Measurements from ENCODE around the gene CDT1.
A peak's percentile ranks its signal among the peaks of the same experiment; 100 is the strongest.

CDT1 gene

DNA sequence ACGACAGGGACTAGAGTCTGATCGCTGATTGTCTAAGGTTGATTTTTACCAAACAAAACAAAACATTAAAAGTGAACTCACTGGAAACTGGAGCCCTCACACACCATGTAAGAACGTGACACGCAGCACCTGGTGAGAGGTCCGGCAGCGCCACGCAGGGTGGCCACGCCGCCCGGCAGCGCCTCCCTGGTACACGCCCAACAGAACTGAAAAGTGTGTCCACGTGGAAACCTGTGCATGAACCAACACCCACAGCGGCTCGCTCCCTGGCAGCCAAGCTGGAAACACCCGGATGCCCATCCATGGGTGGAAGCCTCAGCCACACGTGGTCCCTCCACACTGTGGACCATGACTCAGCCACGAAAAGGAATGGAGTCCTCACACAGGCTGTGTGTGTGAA, 44.1 kb downstream of the CDT1 start:
- Histone ChIP-seq H3K4me3 (ENCODE audit: insufficient read depth, low read depth, low read length) (no peak overlapping the region), H3K27ac (ENCODE audit: insufficient read depth, low read depth, low read length, poor library complexity, severe bottlenecking) (no peak overlapping the region), H3K9me3 (ENCODE audit: control insufficient read depth, low read length) (no peaks in the 10 kb centered on the region), H3K27me3 (ENCODE audit: control insufficient read depth, insufficient read depth, low read length, poor library complexity, severe bottlenecking) (no peaks in the 10 kb centered on the region), H3K4me1 (ENCODE audit: control insufficient read depth, insufficient read depth, low read length) (no peaks in the 10 kb centered on the region), H3K36me3 (ENCODE audit: control insufficient read depth, insufficient read depth, low read length) (no peaks in the 10 kb centered on the region)
- 92 to 94% methylated on average over 18 of the region's 18 CpGs for WGBS, 2 experiments

DNA sequence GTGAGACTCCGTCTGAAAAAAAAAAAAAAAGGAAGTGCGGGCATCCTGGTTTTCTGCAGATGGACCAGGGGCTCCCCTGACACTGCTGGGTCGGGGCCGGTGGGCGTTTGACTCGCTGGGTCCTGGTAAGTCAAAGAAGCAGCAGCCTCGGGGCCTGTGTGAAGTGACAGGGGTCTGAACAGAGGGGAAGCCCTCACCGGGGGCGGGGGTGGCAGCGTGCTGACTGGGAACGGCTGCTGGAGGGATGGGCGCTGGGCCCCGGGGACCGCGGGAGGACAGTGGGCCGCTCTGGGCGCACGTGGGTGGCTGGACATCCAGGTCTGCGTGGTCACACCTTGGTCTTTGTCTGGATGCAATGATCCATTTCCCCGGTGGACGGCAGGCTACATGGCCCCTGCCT, 45.0 kb downstream of the CDT1 start:
- H3K27me3 ChIP-seq (ENCODE audit: control insufficient read depth, insufficient read depth, low read length, poor library complexity, severe bottlenecking), result no peaks in the 10 kb centered on the region
- WGBS, 2 experiments, result 95% methylated on average over 21 of the region's 21 CpGs

DNA sequence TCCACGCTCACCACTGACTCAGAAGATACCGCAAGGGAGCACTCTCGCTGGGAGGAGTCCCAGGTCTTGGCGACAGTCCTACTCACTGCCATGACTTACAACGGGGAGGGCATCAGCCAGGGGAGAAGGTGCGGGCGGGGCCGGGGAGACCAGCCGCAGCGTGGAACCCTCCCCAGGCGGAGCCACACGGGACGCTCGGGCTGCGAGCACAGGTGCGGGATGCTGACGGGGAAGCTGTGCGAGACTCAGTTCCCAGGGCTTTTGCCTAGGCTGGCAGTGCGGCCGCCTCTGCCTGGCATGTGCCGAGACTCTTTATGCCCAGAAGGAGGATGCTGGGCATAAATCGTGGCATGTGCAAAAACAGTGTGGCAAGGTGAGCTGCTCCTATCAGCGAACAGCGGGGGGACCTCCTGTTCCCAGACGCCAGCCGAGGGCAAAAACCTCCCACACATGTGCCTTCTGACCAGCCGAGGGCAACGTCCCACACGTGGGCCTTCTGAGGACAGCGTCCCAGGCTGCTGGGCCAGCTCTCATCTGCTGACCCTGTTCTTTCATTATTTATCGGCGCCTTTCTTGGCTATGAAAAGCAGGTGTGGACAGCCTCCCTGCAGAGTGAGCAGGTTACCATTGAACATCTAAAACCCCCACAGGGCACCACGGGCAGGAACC, 47.1 kb downstream of the CDT1 start:
- H3K4me3 ChIP-seq (ENCODE audit: insufficient read depth, low read depth, low read length), result no peak overlapping the region
- 90 to 92% methylated on average over 33 of the region's 33 CpGs for WGBS, 2 experiments
- no peaks in the 10 kb centered on the region for H3K9me3 ChIP-seq (ENCODE audit: control insufficient read depth, low read length)
- H3K27me3 ChIP-seq (ENCODE audit: control insufficient read depth, insufficient read depth, low read length, poor library complexity, severe bottlenecking), result no peaks in the 10 kb centered on the region
- no peaks in the 10 kb centered on the region for H3K36me3 ChIP-seq (ENCODE audit: control insufficient read depth, insufficient read depth, low read length)
- H3K27ac ChIP-seq (ENCODE audit: insufficient read depth, low read depth, low read length, poor library complexity, severe bottlenecking), result no peak overlapping the region
- peaks cover 1% of the 10 kb centered on the region for H3K4me1 ChIP-seq (ENCODE audit: control insufficient read depth, insufficient read depth, low read length)

More for the DNA sequence above, 45.0 kb downstream of the CDT1 start:
- Histone ChIP-seq H3K4me3 (ENCODE audit: insufficient read depth, low read depth, low read length) (no peak overlapping the region), H3K4me1 (ENCODE audit: control insufficient read depth, insufficient read depth, low read length) (no peaks in the 10 kb centered on the region), H3K27ac (ENCODE audit: insufficient read depth, low read depth, low read length, poor library complexity, severe bottlenecking) (no peak overlapping the region), H3K36me3 (ENCODE audit: control insufficient read depth, insufficient read depth, low read length) (no peaks in the 10 kb centered on the region), H3K9me3 (ENCODE audit: control insufficient read depth, low read length) (no peaks in the 10 kb centered on the region)

DNA sequence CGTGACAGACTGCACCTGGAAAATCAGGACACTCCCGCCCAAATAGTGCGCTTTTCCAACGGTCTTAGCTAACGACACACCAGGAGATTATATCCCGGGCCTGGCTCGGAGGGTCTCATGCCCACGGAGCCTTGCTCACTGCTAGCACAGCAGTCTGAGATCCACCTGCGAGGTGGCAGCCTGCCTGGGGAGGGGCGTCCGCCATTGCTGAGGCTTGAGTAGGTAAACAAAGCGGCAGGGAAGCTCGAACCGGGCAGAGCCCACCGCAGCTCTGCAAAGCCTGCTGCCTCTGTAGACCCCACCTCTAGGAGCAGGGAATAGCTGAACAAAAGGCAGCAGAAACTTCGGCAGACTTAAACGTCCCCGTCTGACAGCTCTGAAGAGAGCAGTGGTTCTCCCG, 48.0 kb downstream of the CDT1 start:
- 95 to 96% methylated on average over 19 of the region's 19 CpGs for WGBS, 2 experiments
- no peaks in the 10 kb centered on the region for H3K27me3 ChIP-seq (ENCODE audit: control insufficient read depth, insufficient read depth, low read length, poor library complexity, severe bottlenecking)
- no peak overlapping the region for H3K4me3 ChIP-seq (ENCODE audit: insufficient read depth, low read depth, low read length)
- H3K27ac ChIP-seq (ENCODE audit: insufficient read depth, low read depth, low read length, poor library complexity, severe bottlenecking), result no peak overlapping the region
- no peaks in the 10 kb centered on the region for H3K36me3 ChIP-seq (ENCODE audit: control insufficient read depth, insufficient read depth, low read length)
- no peaks in the 10 kb centered on the region for H3K9me3 ChIP-seq (ENCODE audit: control insufficient read depth, low read length)
- peaks cover 6% of the 10 kb centered on the region for H3K4me1 ChIP-seq (ENCODE audit: control insufficient read depth, insufficient read depth, low read length)

- WGBS, 2 experiments, result 92 to 94% methylated on average over 17 of the region's 17 CpGs
- H3K4me3 ChIP-seq (ENCODE audit: insufficient read depth, low read depth, low read length), result no peak overlapping the region
- no peaks in the 10 kb centered on the region for H3K36me3 ChIP-seq (ENCODE audit: control insufficient read depth, insufficient read depth, low read length)
- peaks cover 10% of the 10 kb centered on the region for H3K4me1 ChIP-seq (ENCODE audit: control insufficient read depth, insufficient read depth, low read length)
- no peaks in the 10 kb centered on the region for H3K9me3 ChIP-seq (ENCODE audit: control insufficient read depth, low read length)
- H3K27ac ChIP-seq (ENCODE audit: insufficient read depth, low read depth, low read length, poor library complexity, severe bottlenecking), result no peak overlapping the region
- H3K27me3 ChIP-seq (ENCODE audit: control insufficient read depth, insufficient read depth, low read length, poor library complexity, severe bottlenecking), result no peaks in the 10 kb centered on the region
These were observed 49.8 kb downstream of the CDT1 start for GRCh38 chr16:88853325-88853941.

- Histone ChIP-seq H3K4me1 (ENCODE audit: control insufficient read depth, insufficient read depth, low read length) (peaks cover 10% of the 10 kb centered on the region), H3K36me3 (ENCODE audit: control insufficient read depth, insufficient read depth, low read length) (peaks cover 4% of the 10 kb centered on the region), H3K9me3 (ENCODE audit: control insufficient read depth, low read length) (no peaks in the 10 kb centered on the region), H3K27me3 (ENCODE audit: control insufficient read depth, insufficient read depth, low read length, poor library complexity, severe bottlenecking) (no peaks in the 10 kb centered on the region), H3K4me3 (ENCODE audit: insufficient read depth, low read depth, low read length) (no peak overlapping the region), H3K27ac (ENCODE audit: insufficient read depth, low read depth, low read length, poor library complexity, severe bottlenecking) (no peak overlapping the region)
- WGBS, 2 experiments, result 84% methylated on average over 20 of the region's 20 CpGs
These were observed 50.9 kb downstream of the CDT1 start for GRCh38 chr16:88854306-88855111.

DNA sequence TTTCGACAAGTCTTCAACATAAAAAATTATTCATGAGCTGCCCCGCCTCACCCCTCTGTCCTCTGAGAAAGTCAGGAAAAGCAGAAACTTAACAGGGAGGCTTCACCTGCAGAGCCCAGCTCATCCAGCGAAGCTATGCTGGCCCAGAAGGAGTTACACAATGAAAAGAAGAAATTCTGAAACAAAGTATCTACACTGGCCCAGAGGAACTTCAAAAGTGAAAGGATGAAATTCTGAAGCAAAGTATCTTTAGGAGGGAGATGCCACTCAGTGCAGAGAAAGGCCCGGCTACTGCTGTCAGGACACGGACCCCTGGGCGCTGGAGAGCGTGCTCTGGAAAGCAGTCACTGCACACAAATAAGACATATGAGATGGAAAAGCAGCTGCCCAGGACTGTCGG, 51.6 kb downstream of the CDT1 start:
- no peak overlapping the region for H3K27ac ChIP-seq (ENCODE audit: insufficient read depth, low read depth, low read length, poor library complexity, severe bottlenecking)
- H3K36me3 ChIP-seq (ENCODE audit: control insufficient read depth, insufficient read depth, low read length), result peaks cover 7% of the 10 kb centered on the region
- H3K4me3 ChIP-seq (ENCODE audit: insufficient read depth, low read depth, low read length), result no peak overlapping the region
- H3K27me3 ChIP-seq (ENCODE audit: control insufficient read depth, insufficient read depth, low read length, poor library complexity, severe bottlenecking), result no peaks in the 10 kb centered on the region
- H3K9me3 ChIP-seq (ENCODE audit: control insufficient read depth, low read length), result no peaks in the 10 kb centered on the region
- 95 to 96% methylated on average over 8 of the region's 8 CpGs for WGBS, 2 experiments
- peaks cover 10% of the 10 kb centered on the region for H3K4me1 ChIP-seq (ENCODE audit: control insufficient read depth, insufficient read depth, low read length)

DNA sequence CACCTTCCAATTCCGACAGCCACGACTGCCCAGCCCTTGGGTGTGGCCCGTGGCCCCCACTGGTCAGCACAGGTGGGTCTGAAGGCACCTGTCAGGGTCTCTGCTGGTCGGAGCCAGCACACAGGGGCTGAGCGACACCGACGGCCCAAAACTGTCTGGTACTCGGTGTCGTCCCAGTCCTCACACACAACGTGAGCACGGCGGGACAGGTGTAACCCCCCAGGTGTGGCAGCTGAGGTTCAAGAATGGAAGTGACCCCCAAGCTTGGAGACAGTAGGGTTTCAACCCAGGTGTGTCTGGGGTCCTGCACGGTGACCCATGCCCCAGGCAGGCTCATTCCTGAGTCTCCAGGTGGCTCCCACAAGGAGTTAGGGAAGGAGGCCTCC, 52.1 kb downstream of the CDT1 start:
- Histone ChIP-seq H3K36me3 (ENCODE audit: control insufficient read depth, insufficient read depth, low read length) (peaks cover 13% of the 10 kb centered on the region), H3K27me3 (ENCODE audit: control insufficient read depth, insufficient read depth, low read length, poor library complexity, severe bottlenecking) (no peaks in the 10 kb centered on the region), H3K4me3 (ENCODE audit: insufficient read depth, low read depth, low read length) (peak overlapping the region; percentile 98), H3K4me1 (ENCODE audit: control insufficient read depth, insufficient read depth, low read length) (peaks cover 10% of the 10 kb centered on the region), H3K27ac (ENCODE audit: insufficient read depth, low read depth, low read length, poor library complexity, severe bottlenecking) (no peak overlapping the region), H3K9me3 (ENCODE audit: control insufficient read depth, low read length) (no peaks in the 10 kb centered on the region)
- 84 to 87% methylated on average over 13 of the region's 13 CpGs for WGBS, 2 experiments

- peaks cover 10% of the 10 kb centered on the region for H3K4me1 ChIP-seq (ENCODE audit: control insufficient read depth, insufficient read depth, low read length)
- no peaks in the 10 kb centered on the region for H3K9me3 ChIP-seq (ENCODE audit: control insufficient read depth, low read length)
- H3K4me3 ChIP-seq (ENCODE audit: insufficient read depth, low read depth, low read length), result peak overlapping the region; percentile 98
- peaks cover 13% of the 10 kb centered on the region for H3K36me3 ChIP-seq (ENCODE audit: control insufficient read depth, insufficient read depth, low read length)
- H3K27ac ChIP-seq (ENCODE audit: insufficient read depth, low read depth, low read length, poor library complexity, severe bottlenecking), result no peak overlapping the region
- 5% methylated on average over 40 to 41 of the region's 53 CpGs for WGBS, 2 experiments
- H3K27me3 ChIP-seq (ENCODE audit: control insufficient read depth, insufficient read depth, low read length, poor library complexity, severe bottlenecking), result no peaks in the 10 kb centered on the region
These were observed 52.7 kb downstream of the CDT1 start for GRCh38 chr16:88856122-88856827.

Measured in ectodermal cell (in vitro differentiated cells).